ENCODE data around the gene ASF1B.
A peak's percentile ranks its signal among the peaks of the same experiment; 100 is the strongest.

ASF1B gene

DNA sequence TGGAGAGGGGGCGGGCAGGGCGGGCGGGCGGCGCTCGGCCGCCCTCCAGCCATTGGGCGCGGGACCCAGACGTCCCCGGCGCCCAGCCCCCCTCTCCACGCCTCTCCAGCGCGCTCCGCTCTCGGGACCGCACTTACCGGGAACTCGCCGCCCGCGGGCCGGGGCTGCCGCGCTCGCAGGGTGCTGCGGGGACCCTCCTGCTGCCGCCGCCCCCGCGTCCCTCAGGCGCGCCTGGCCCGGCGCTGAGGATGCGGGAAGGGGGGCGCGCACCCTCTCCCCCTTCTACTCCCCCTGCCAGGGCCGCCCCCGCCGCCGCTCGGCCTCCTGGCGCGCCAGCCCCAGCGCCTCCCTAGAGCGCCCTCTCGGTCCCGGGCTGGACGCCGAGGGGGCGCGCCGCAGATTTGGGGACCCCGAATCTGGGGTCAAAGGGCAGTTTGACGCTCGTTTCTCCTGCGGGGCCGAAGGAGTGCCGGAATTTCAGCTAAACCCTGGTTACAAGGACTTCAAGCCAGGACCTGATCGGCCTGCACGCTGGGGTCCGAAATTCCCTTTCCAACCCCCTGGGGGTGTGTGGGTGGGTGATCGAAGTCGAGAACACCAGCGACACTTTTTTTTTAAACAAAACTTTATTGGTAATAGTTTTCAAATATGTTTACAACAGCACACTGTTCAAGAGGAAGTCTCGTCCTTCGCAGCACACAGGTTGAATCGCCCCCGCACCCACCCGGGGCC lies 45.1 kb downstream of the ASF1B start:
- TF ChIP-seq FOXM1 (IDR thresholded peaks at IDR 0.05; ENCODE audit: borderline replicate concordance, low read depth) (no peak), TAF1 (IDR thresholded peaks at IDR 0.05; ENCODE audit: low read depth) (no peak; the same call in 1 of the 2 replicates), RAD21 (IDR thresholded peaks at IDR 0.05; ENCODE audit: low read depth) (no peak), EP300 (IDR thresholded peaks at IDR 0.05; ENCODE audit: borderline replicate concordance) (no peak), YY1 (IDR thresholded peaks at IDR 0.05; ENCODE audit: low read depth) (0 out of 2 replicates have a peak, but pooled peaks have one; percentile 22), NFIC (IDR thresholded peaks at IDR 0.05) (no peak; the same call in 1 of the 2 replicates), CEBPB (IDR thresholded peaks at IDR 0.05) (no peak), TCF12 (IDR thresholded peaks at IDR 0.05; ENCODE audit: low read depth) (no peak), CREB1 (IDR thresholded peaks at IDR 0.05; ENCODE audit: low read depth) (no peak), ZBTB7A (IDR thresholded peaks at IDR 0.05; ENCODE audit: low read depth) (peak; percentile 96), TEAD4 (IDR thresholded peaks at IDR 0.05) (peak; percentile 24), EGR1 (IDR thresholded peaks at IDR 0.05) (peak; percentile 65)
- TF ChIP-seq, protein P1, sequence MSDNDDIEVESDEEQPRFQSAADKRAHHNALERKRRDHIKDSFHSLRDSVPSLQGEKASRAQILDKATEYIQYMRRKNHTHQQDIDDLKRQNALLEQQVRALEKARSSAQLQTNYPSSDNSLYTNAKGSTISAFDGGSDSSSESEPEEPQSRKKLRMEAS (IDR thresholded peaks at IDR 0.05): peak; percentile 28; the same call in 1 of the 2 replicates
- TF ChIP-seq, protein P2, sequence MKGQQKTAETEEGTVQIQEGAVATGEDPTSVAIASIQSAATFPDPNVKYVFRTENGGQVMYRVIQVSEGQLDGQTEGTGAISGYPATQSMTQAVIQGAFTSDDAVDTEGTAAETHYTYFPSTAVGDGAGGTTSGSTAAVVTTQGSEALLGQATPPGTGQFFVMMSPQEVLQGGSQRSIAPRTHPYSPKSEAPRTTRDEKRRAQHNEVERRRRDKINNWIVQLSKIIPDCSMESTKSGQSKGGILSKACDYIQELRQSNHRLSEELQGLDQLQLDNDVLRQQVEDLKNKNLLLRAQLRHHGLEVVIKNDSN (IDR thresholded peaks at IDR 0.05): no peak
- TF ChIP-seq, protein P3, sequence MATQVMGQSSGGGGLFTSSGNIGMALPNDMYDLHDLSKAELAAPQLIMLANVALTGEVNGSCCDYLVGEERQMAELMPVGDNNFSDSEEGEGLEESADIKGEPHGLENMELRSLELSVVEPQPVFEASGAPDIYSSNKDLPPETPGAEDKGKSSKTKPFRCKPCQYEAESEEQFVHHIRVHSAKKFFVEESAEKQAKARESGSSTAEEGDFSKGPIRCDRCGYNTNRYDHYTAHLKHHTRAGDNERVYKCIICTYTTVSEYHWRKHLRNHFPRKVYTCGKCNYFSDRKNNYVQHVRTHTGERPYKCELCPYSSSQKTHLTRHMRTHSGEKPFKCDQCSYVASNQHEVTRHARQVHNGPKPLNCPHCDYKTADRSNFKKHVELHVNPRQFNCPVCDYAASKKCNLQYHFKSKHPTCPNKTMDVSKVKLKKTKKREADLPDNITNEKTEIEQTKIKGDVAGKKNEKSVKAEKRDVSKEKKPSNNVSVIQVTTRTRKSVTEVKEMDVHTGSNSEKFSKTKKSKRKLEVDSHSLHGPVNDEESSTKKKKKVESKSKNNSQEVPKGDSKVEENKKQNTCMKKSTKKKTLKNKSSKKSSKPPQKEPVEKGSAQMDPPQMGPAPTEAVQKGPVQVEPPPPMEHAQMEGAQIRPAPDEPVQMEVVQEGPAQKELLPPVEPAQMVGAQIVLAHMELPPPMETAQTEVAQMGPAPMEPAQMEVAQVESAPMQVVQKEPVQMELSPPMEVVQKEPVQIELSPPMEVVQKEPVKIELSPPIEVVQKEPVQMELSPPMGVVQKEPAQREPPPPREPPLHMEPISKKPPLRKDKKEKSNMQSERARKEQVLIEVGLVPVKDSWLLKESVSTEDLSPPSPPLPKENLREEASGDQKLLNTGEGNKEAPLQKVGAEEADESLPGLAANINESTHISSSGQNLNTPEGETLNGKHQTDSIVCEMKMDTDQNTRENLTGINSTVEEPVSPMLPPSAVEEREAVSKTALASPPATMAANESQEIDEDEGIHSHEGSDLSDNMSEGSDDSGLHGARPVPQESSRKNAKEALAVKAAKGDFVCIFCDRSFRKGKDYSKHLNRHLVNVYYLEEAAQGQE (IDR thresholded peaks at IDR 0.05; ENCODE audit: low read depth): no peak

DNA sequence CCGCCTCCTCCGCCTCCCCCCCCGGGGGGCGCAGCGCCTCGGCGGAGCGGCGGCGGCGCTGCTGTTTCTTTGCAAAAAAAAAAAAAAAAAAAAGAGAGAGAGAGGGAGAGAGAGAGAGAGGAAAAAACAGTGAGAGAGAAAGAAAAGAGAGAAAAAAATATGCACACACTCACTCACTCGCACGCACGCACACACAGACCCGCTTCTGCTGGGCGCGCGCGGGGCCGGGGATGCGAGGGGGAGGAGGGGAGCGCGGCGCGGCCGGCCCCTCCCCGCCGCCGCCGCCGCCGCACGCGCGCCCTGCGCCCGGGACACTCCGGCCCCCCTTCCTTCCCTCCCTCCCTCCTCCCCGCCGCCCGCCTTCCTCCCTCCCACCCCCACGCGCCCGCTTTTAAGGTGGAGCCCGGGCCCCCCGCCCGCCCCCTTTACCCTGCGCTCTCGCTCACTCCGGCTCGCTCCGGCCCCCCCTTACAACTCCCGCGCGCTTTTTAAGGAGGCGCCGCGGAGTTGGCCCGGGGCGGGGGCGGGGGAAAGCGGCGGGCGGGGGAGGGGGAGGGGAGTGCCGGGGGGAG lies 45.8 kb downstream of the ASF1B start, which contains the start of gene SAMD1:
Gene SAMD1 (minus strand): TSS at position 243 of the 572 bp plus-strand sequence.
- TF ChIP-seq NFIC (IDR thresholded peaks at IDR 0.05) (no peak), FOXM1 (IDR thresholded peaks at IDR 0.05; ENCODE audit: borderline replicate concordance, low read depth) (no peak), ZBTB7A (IDR thresholded peaks at IDR 0.05; ENCODE audit: low read depth) (no peak), CREB1 (IDR thresholded peaks at IDR 0.05; ENCODE audit: low read depth) (no peak), TCF12 (IDR thresholded peaks at IDR 0.05; ENCODE audit: low read depth) (no peak), RAD21 (IDR thresholded peaks at IDR 0.05; ENCODE audit: low read depth) (no peak), EGR1 (IDR thresholded peaks at IDR 0.05) (no peak), CEBPB (IDR thresholded peaks at IDR 0.05) (no peak)

DNA sequence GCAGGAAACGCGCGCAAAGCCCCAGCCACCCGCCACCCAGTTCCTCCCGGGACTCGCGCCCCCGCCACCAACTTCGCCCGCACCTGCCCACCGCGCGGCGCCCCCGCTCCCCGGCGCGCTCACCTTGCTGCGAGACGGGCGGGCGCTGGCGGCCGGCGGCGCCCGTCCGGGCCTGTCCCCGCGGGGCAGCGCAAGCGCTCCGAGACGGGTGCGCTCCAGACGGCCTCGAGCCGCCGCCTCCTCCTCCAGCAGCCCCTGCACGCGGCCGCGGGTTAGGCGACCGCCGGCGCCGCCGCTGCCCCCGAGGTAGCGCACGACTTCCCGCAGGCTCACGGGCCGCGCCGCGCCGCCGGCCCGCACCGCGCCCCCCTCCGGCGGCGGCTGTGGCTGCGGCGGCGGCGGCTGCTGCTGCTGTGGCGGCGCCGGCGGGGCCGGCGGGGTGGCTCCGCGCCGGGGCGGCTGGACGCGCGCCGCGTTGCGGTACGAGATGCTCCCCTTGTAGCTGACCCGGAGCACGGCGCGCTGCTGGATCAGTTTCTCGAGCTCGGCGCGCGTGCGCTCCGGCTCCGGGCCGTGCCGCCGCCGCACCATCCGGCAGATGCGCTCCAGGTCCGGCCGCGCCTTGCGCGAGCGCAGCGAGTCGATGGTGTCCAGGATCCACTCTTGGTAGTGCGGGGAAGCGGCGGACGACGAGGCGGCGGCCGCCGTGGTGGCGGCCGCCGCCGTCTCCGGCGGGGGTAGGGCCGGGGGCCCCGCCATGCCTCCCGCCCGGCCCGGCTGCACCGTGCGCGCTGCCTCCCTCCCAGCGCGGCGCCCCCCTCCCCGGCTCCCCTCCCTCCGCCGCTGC lies 46.5 kb downstream of the ASF1B start:
- TF ChIP-seq ZBTB7A (IDR thresholded peaks at IDR 0.05; ENCODE audit: low read depth) (0 out of 2 replicates have a peak, but pooled peaks have one; percentile 41), FOXM1 (IDR thresholded peaks at IDR 0.05; ENCODE audit: borderline replicate concordance, low read depth) (no peak)

DNA sequence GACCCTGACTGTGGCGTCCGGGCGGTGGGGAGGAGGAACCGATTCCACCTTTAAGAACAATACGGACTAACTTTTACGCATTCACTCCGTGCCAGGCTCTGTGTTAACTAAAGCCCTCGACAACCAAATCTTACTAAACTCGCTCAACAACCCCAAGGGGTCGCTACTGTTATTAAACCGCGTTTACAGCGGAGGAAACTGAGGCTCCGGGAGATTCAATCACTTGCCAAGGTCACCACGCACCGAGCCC lies 47.1 kb downstream of the ASF1B start:
- TF ChIP-seq, protein P3 (IDR thresholded peaks at IDR 0.05; ENCODE audit: low read depth): no peak

DNA sequence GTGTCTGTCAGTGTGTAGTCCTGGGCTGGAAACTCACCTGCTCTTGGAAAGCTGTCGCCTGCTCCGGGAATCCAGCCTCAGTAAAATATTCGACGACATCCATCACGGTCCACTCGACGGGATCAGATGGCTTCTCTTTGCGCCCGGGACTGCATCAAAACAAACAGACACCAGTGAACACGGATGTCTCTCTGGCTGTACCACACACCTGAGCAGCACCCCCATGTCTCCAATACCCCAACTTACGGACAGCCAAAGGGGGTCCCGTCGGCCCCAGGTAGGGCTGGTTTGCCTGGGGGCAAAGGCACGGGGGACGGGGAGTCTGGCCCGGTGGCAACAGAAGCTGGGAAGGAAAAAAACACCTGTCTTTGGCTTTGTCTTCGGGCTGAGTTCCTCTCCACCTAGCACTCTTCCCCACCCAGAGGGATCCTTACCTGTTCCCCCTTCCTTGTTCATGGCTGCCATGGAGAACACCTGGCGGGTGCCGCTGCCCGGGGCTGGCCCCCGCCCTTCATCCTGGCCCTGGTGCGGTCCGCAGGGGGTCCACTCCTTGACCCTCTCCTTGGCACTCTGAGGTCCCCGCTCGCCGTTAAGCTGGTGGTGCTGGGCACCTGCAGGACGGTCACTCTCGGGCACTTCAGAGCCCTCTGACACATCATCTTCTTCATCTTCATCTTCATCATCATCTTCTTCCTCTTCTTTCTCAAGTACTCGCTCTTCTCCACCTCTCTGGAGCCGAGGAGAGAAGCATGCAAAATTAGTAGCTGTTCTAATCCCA lies 47.6 kb downstream of the ASF1B start:
- TF ChIP-seq ZBTB7A (IDR thresholded peaks at IDR 0.05; ENCODE audit: low read depth) (no peak), CEBPB (IDR thresholded peaks at IDR 0.05) (no peak), TAF1 (IDR thresholded peaks at IDR 0.05; ENCODE audit: low read depth) (no peak), EGR1 (IDR thresholded peaks at IDR 0.05) (no peak), NFIC (IDR thresholded peaks at IDR 0.05) (no peak), TEAD4 (IDR thresholded peaks at IDR 0.05) (no peak), RAD21 (IDR thresholded peaks at IDR 0.05; ENCODE audit: low read depth) (no peak), TCF12 (IDR thresholded peaks at IDR 0.05; ENCODE audit: low read depth) (no peak)
- TF ChIP-seq, protein P2 (IDR thresholded peaks at IDR 0.05): no peak
